Head of caudate nucleus (tissue), 42 donors: ENCODE data around the gene PPIF.

ENCODE experiments used
- DNase-seq, 42 donors: peaks; one replicate each; pipeline versions ENCODE4 v3.0.0 to v3.0.0-alpha.2; 2020 to 2021; ENCODE audit warnings: mixed read lengths in 7 of 42
- intact Hi-C: fragments of 100-400 bp; cut with DNase I; formaldehyde crosslinking; loops from one replicate; pipeline ENCODE4 v1.15.0; 2022

PPIF gene

GRCh38 chr10:79311581-79312407 lies 35.5 kb upstream of the PPIF start:
- peak in 24 of 42 donors; percentile 37 to 77 (median 62) for DNase-seq
- intact Hi-C loops, result no loop called here

- intact Hi-C loops, result no loop called here
- DNase-seq, result no peak
Observed at GRCh38 chr10:79312601-79313187, 34.6 kb upstream of the PPIF start.

GRCh38 chr10:79313320-79313719 lies 33.9 kb upstream of the PPIF start:
- intact Hi-C loops, result no loop called here
- no peak for DNase-seq

GRCh38 chr10:79313911-79314439 lies 33.3 kb upstream of the PPIF start:
- no peak for DNase-seq
- intact Hi-C loops, result no loop called here

- intact Hi-C loops, result no loop called here
- DNase-seq, result no peak
Observed at GRCh38 chr10:79314761-79315601, 32.3 kb upstream of the PPIF start.

GRCh38 chr10:79315602-79315920 lies 31.7 kb upstream of the PPIF start:
- intact Hi-C loops, result no loop called here
- DNase-seq, result no peak

GRCh38 chr10:79316671-79317431 lies 30.4 kb upstream of the PPIF start:
- peak in 1 of 42 donors; percentile 4 for DNase-seq
- intact Hi-C loops, result no loop called here

GRCh38 chr10:79318369-79318768 lies 28.9 kb upstream of the PPIF start:
- no peak for DNase-seq
- intact Hi-C loops, result no loop called here

- DNase-seq, result no peak
- intact Hi-C loops, result no loop called here
Observed at GRCh38 chr10:79319115-79319771, 28.0 kb upstream of the PPIF start.

GRCh38 chr10:79320316-79320715 lies 27.0 kb upstream of the PPIF start:
- no peak for DNase-seq
- intact Hi-C loops, result no loop called here

- intact Hi-C loops, result no loop called here
- DNase-seq, result no peak
Observed at GRCh38 chr10:79320820-79321493, 26.3 kb upstream of the PPIF start.

- intact Hi-C loops, result no loop called here
- DNase-seq, result no peak
Observed at GRCh38 chr10:79321494-79321882, 25.8 kb upstream of the PPIF start.

GRCh38 chr10:79321951-79322350 lies 25.3 kb upstream of the PPIF start:
- intact Hi-C loops, result no loop called here
- DNase-seq, result no peak

- DNase-seq, result peak in 30 of 42 donors; percentile 38 to 72 (median 54)
- intact Hi-C loops, result no loop called here
Observed at GRCh38 chr10:79322616-79323543, 24.4 kb upstream of the PPIF start.

GRCh38 chr10:79323602-79324001 lies 23.7 kb upstream of the PPIF start:
- intact Hi-C loops, result no loop called here

GRCh38 chr10:79324032-79324695 lies 23.1 kb upstream of the PPIF start:
- DNase-seq, result no peak
- intact Hi-C loops, result no loop called here

More at GRCh38 chr10:79323602-79324001, 23.7 kb upstream of the PPIF start:
- DNase-seq, result no peak
